OCI-LY7 (cell line): Measurements from ENCODE around the gene ALDH3B1. TPM values are rescaled to one million over a fixed set of nuclear protein-coding genes. Genes with fewer than 3 reads are reported as not detected.

Experiments
- BruUV-seq: library from RNA; stranded (reverse); fragments of 400-500 nt; replicated peaks from 2 replicates; lab custom pipeline; 2021; lab: Mats Ljungman, UMichigan
- CTCF ChIA-PET: fragments of 300-600 bp; sonication (Branson Sonifier 250); formaldehyde crosslinking; loops from one replicate; lab custom pipeline; 2022; ENCODE audit warnings: antibody characterized with exemption; ENCODE audit not compliant: unreplicated experiment; lab: Charles Lee
- POLR2A ChIA-PET: fragments of 300-600 bp; sonication (Branson Sonifier 250); formaldehyde crosslinking; loops from one replicate; lab custom pipeline; 2022; ENCODE audit warnings: antibody characterized with exemption; lab: Charles Lee
- DNase-seq: peaks from one replicate; pipeline ENCODE4 v3.0.0-alpha.2; 2015; ENCODE audit warnings: low spot score
- H2AFZ ChIP-seq: fragments of 200-600 bp; sonication (generic), shearing (Covaris generic); 2 replicates; pipeline ENCODE4 v1.6.1; 2014; ENCODE audit warnings: mild to moderate bottlenecking, antibody characterized with exemption, low read length, moderate library complexity
- H3K27ac ChIP-seq: fragments of 200-600 bp; sonication (generic); 2 replicates; pipeline ENCODE4 v1.5.1; 2014; ENCODE audit warnings: mixed run types, low read depth, mild to moderate bottlenecking, moderate library complexity, low read length, inconsistent platforms; ENCODE audit not compliant: poor library complexity, severe bottlenecking
- H3K36me3 ChIP-seq: fragments of 200-600 bp; sonication (generic); 2 replicates; pipeline ENCODE4 v1.6.1; 2014; ENCODE audit warnings: mild to moderate bottlenecking, antibody characterized with exemption, low read length, moderate library complexity, mixed read lengths; ENCODE audit not compliant: insufficient read depth
- H3K4me1 ChIP-seq: fragments of 200-600 bp; sonication (generic); 2 replicates; pipeline ENCODE4 v1.5.1; 2014; ENCODE audit warnings: mild to moderate bottlenecking, low read length; ENCODE audit not compliant: insufficient read depth, poor library complexity, severe bottlenecking
- H3K4me2 ChIP-seq: fragments of 200-600 bp; sonication (generic); 2 replicates; pipeline ENCODE4 v1.6.1; 2014; ENCODE audit warnings: mild to moderate bottlenecking, low read length
- H3K4me3 ChIP-seq: fragments of 200-600 bp; sonication (generic); 2 replicates; pipeline ENCODE4 v1.5.1; 2014; ENCODE audit warnings: mild to moderate bottlenecking, low read depth, low read length; ENCODE audit not compliant: poor library complexity, severe bottlenecking
- H3K79me2 ChIP-seq: fragments of 200-600 bp; sonication (generic); 2 replicates; pipeline ENCODE4 v1.6.1; 2016; ENCODE audit warnings: low read depth, mild to moderate bottlenecking, low read length, moderate library complexity, mixed read lengths; ENCODE audit not compliant: insufficient read depth
- H3K9me2 ChIP-seq: fragments of 200-600 bp; sonication (generic); 2 replicates; pipeline ENCODE4 v1.6.1; 2016; ENCODE audit warnings: mild to moderate bottlenecking, low read length, mixed read lengths; ENCODE audit not compliant: insufficient read depth
- H3K9me3 ChIP-seq: fragments of 200-600 bp; sonication (generic); 2 replicates; pipeline ENCODE4 v1.6.1; 2014; ENCODE audit warnings: mild to moderate bottlenecking, mixed run types, low read length, mixed read lengths
- H4K20me1 ChIP-seq: fragments of 200-600 bp; sonication (generic); 2 replicates; pipeline ENCODE4 v1.6.1; 2014; ENCODE audit warnings: mild to moderate bottlenecking, antibody characterized with exemption, low read length, moderate library complexity, mixed read lengths; ENCODE audit not compliant: insufficient read depth
- CTCF ChIP-seq: fragments of 200-600 bp; sonication (generic); conservative IDR thresholded peaks from 2 replicates; pipeline ENCODE4 v1.5.1; 2014; ENCODE audit warnings: mild to moderate bottlenecking, antibody characterized with exemption, low read length, moderate library complexity, mixed read lengths
- EZH2phosphoT487 ChIP-seq: fragments of 200-600 bp; sonication (generic); IDR thresholded peaks from 2 replicates; pipeline ENCODE4 v1.6.1; 2018; ENCODE audit warnings: low read depth, borderline replicate concordance, mild to moderate bottlenecking, mixed run types, antibody characterized with exemption, low read length, moderate library complexity, mixed read lengths
- intact Hi-C: fragments of 100-400 bp; cut with micrococcal nuclease; formaldehyde crosslinking; loops from one replicate; pipeline ENCODE4 v1.10.0; 2022; ENCODE audit not compliant: unreplicated experiment
- total RNA-seq, 2 experiments: library from RNA; depleted of rRNA in 1 of 2; stranded (reverse); fragments of >200 nt in 1 of 2; shearing (Covaris generic) in 1 of 2; gene quantifications; 2 replicates each; pipeline ENCODE4 v1.2.3, GENCODE V29; 2014 to 2022

Gene ALDH3B1
- total RNA-seq, 2 experiments from 2014 or later = 0.50 to 0.53 TPM

DNA sequence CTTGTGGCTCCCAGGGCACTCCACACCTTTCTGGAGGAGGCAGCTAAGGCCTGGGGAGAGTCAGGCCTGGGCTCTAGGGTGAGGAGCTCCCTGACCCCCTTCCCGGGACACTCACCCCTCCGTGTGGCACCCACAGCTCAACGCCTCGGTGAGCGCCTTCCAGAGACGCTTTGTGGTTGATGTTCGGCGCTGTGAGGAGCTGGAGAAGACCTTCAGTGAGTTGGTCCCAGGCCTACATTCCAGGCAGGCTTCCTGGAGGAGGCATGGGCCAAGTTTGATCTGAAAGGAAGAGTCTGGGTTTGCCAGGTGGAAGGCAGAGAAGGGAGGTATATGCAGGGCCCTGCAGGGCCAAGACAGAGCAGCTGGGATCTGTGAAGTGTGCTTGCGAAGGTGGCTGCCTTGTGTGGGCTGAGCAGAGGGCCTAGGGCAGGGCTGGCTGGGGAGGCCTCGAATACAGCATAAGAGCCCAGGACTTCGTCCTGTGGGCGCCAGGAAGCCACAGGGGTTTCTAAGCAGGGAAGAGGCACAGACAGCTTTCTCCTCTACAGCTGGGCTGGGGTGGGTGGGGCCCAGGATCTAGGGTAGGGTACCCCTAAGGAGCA is 31.6 kb downstream of the ALDH3B1 start:
- CTCF ChIA-PET = interaction anchor here (0.8 kb wide), 1 partner anchor 56 kb away, joined by 4 read pairs; no protein-coding TSS in a partner anchor
- Histone ChIP-seq H3K4me2 (peak overlapping the region; percentile 97), H3K4me1 (peaks cover 29% of the 10 kb centered on the region), H3K36me3 (peaks cover 51% of the 10 kb centered on the region), H3K79me2 (peaks cover 21% of the 10 kb centered on the region; the same call in 1 of the 2 replicates), H4K20me1 (no peaks in the 10 kb centered on the region), H3K27ac (peak overlapping the region; percentile 79), H2AFZ (no peak overlapping the region), H3K9me2 (no peaks in the 10 kb centered on the region), H3K4me3 (no peak overlapping the region), H3K9me3 (no peaks in the 10 kb centered on the region)
- intact Hi-C loops = loop anchor here (2.0 kb wide), 1 partner anchor 39 kb away; no protein-coding TSS in a partner anchor
- POLR2A ChIA-PET = interaction anchor here (1.1 kb wide), 1 partner anchor 10 kb away, joined by 3 read pairs; no protein-coding TSS in a partner anchor
- DNase-seq = no peak
- BruUV-seq = no TSS peak
- TF ChIP-seq EZH2phosphoT487 (no peak), CTCF (no peak)

GRCh38 chr11:68042219-68043028 is 32.3 kb downstream of the ALDH3B1 start:
- peaks cover 54% of the 10 kb centered on the region for H3K36me3 ChIP-seq
- H3K9me2 ChIP-seq = no peaks in the 10 kb centered on the region
- H2AFZ ChIP-seq = no peak overlapping the region
- no peaks in the 10 kb centered on the region for H4K20me1 ChIP-seq
- ChIA-PET POLR2A (interaction anchor here (0.6 kb wide), 1 partner anchor 416 kb away, joined by 3 read pairs; no protein-coding TSS in a partner anchor), CTCF (interaction anchor here (0.8 kb wide), 1 partner anchor 55 kb away, joined by 4 read pairs; no protein-coding TSS in a partner anchor)
- no peak for DNase-seq
- H3K9me3 ChIP-seq = no peaks in the 10 kb centered on the region
- H3K27ac ChIP-seq = no peak overlapping the region
- H3K4me1 ChIP-seq = peaks cover 23% of the 10 kb centered on the region
- H3K79me2 ChIP-seq = peaks cover 21% of the 10 kb centered on the region; the same call in 1 of the 2 replicates
- BruUV-seq = no TSS peak
- intact Hi-C loops = no loop called here
- no peak overlapping the region for H3K4me3 ChIP-seq
- TF ChIP-seq CTCF (no peak), EZH2phosphoT487 (no peak)
- no peak overlapping the region for H3K4me2 ChIP-seq
